ENCODE data around the gene ATP6V1E1.

DNA sequence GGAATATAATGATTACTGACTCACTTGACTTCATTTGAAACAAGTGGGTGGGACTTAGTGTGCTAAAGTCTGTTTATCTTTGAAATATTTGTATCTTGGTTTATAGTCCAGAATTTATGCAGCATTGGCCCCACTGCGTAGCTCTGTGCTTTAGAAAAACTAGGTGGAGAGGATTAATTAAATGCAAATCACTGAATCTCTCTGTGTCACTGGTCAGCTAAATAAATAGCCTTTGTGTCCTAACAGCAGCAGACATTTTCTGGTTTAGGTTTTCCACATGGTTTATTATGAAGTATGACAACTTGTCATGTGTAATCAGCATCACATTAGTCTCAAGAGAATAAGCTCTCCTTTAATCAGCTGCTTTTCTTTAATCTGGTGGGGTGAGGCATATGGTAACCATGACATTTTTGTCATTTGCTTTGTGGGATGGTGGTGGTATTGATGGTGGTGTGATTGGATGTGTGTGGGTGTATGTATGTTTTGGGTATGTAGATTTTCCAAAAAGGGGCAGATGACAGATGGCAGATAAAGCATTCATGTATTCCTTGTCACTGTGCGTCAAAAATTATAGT lies 44.0 kb upstream of the ATP6V1E1 start:
- TF ChIP-seq, protein P1, sequence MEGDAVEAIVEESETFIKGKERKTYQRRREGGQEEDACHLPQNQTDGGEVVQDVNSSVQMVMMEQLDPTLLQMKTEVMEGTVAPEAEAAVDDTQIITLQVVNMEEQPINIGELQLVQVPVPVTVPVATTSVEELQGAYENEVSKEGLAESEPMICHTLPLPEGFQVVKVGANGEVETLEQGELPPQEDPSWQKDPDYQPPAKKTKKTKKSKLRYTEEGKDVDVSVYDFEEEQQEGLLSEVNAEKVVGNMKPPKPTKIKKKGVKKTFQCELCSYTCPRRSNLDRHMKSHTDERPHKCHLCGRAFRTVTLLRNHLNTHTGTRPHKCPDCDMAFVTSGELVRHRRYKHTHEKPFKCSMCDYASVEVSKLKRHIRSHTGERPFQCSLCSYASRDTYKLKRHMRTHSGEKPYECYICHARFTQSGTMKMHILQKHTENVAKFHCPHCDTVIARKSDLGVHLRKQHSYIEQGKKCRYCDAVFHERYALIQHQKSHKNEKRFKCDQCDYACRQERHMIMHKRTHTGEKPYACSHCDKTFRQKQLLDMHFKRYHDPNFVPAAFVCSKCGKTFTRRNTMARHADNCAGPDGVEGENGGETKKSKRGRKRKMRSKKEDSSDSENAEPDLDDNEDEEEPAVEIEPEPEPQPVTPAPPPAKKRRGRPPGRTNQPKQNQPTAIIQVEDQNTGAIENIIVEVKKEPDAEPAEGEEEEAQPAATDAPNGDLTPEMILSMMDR (conservative IDR thresholded peaks at IDR 0.05 in 1 of 2, IDR thresholded peaks at IDR 0.05 in 1 of 2; ENCODE audit: low read depth in 1 of 2, low read length in 2 of 2): no peak
- no peak for TF ChIP-seq EZH2 (IDR thresholded peaks at IDR 0.05; ENCODE audit: low read length, missing control alignments)

All from fibroblast of lung (primary cell).